Measurements from ENCODE around the gene THADA. TPM values are rescaled to one million over a fixed set of nuclear protein-coding genes. Genes with fewer than 3 reads are reported as not detected.

THADA gene
- total RNA-seq, 1 donor from 2014 or later = 19.4 TPM

DNA sequence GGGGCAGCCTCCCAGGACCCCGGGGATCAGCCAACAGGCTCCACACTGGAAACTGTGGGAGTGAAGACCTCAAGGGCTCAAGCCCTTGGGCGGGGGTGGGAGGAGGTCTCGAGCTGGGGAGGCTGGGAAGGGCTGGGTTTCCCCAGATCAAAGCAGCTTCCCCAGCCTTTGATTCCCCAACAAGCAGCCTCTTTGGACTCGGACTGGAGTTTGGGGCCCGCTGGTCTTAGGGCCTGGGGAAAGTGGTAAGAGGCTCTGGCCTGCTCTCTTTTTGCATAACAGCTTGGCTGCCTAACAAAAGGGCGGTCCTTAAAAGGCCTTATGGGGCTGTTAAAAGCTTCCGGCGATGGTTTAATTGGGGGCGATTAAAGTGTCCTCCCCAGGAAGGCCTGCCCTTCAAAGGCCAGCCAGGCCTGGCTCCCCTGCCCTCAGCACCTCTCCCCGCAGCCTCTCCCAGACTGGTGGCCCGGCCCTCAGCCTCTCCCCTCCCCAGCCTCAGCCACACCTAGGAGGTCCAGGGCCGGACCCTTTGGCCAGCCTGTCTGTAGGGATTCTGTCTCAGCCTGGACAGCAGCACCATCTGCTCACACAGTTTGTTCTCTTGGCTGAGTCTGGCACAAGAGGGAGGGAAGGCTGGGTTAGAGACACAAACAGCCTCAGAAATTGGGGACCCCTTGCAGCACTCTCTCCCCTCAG is 409.0 kb downstream of the THADA start:
- DNase-seq (ENCODE audit: low spot score) = no peak
- Mint-ChIP-seq H3K4me1 (ENCODE audit: unreplicated experiment) (peaks cover 8% of the 10 kb centered on the region), H3K4me3 (ENCODE audit: unreplicated experiment) (no peak overlapping the region), H3K27me3 (ENCODE audit: unreplicated experiment) (peaks cover 17% of the 10 kb centered on the region), H3K36me3 (ENCODE audit: low read depth, unreplicated experiment) (no peaks in the 10 kb centered on the region), H3K9me3 (ENCODE audit: unreplicated experiment) (no peaks in the 10 kb centered on the region), H3K27ac (ENCODE audit: unreplicated experiment) (no peak overlapping the region)
- no peak for TF ChIP-seq CTCF (IDR thresholded peaks at IDR 0.05; ENCODE audit: unreplicated experiment)

DNA sequence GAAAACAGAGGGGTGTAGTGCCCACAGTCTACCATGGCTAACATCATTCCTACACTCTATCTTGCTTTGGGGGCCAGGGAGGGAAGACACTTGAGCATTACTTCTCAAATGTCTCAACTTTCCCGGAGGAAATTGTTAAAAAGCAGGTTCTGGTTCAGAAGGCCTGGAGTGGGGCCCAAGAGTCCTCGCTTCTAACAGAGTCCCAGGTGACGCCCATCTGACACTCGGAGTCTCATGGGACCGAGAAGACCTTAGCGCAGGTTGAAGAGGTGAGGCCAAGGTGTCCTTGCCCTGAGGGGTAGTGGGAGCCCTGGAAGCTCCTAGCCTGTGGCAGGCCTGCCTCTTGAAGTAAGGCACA is 409.5 kb downstream of the THADA start:
- peaks cover 8% of the 10 kb centered on the region for H3K4me1 Mint-ChIP-seq (ENCODE audit: unreplicated experiment)
- H3K9me3 Mint-ChIP-seq (ENCODE audit: unreplicated experiment) = no peaks in the 10 kb centered on the region
- no peaks in the 10 kb centered on the region for H3K36me3 Mint-ChIP-seq (ENCODE audit: low read depth, unreplicated experiment)
- H3K27me3 Mint-ChIP-seq (ENCODE audit: unreplicated experiment) = peaks cover 20% of the 10 kb centered on the region
- no peak for DNase-seq (ENCODE audit: low spot score)
- TF ChIP-seq CTCF (IDR thresholded peaks at IDR 0.05; ENCODE audit: unreplicated experiment) = no peak
- H3K4me3 Mint-ChIP-seq (ENCODE audit: unreplicated experiment) = no peak overlapping the region
- H3K27ac Mint-ChIP-seq (ENCODE audit: unreplicated experiment) = no peak overlapping the region

DNA sequence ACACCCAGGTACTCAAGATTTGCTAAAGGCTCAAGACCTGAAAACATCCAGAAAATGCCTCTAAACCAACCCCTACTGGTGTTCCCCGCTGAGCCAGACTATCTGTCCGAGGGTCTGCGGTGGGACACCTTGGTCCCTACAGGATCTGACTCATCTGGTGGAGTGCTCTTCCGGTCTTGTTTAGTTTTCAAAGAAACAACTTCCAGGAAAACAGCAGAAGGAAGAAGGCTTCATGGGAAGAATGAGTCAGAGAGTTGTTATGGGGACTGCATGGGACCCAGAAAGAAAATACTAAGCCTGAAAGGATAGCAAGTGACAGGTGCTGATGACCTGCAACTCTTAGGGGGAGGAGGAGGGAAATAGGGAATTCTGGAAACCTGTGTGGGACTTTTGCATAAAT is 410.7 kb downstream of the THADA start:
- H3K27me3 Mint-ChIP-seq (ENCODE audit: unreplicated experiment) = peaks cover 21% of the 10 kb centered on the region
- no peak overlapping the region for H3K27ac Mint-ChIP-seq (ENCODE audit: unreplicated experiment)
- H3K4me3 Mint-ChIP-seq (ENCODE audit: unreplicated experiment) = no peak overlapping the region
- peaks cover 8% of the 10 kb centered on the region for H3K4me1 Mint-ChIP-seq (ENCODE audit: unreplicated experiment)
- no peaks in the 10 kb centered on the region for H3K9me3 Mint-ChIP-seq (ENCODE audit: unreplicated experiment)
- no peak for DNase-seq (ENCODE audit: low spot score)
- TF ChIP-seq CTCF (IDR thresholded peaks at IDR 0.05; ENCODE audit: unreplicated experiment) = no peak
- no peaks in the 10 kb centered on the region for H3K36me3 Mint-ChIP-seq (ENCODE audit: low read depth, unreplicated experiment)

- H3K36me3 Mint-ChIP-seq (ENCODE audit: low read depth, unreplicated experiment) = no peaks in the 10 kb centered on the region
- H3K4me1 Mint-ChIP-seq (ENCODE audit: unreplicated experiment) = peaks cover 8% of the 10 kb centered on the region
- H3K27me3 Mint-ChIP-seq (ENCODE audit: unreplicated experiment) = peaks cover 21% of the 10 kb centered on the region
- TF ChIP-seq CTCF (IDR thresholded peaks at IDR 0.05; ENCODE audit: unreplicated experiment) = no peak
- no peak overlapping the region for H3K27ac Mint-ChIP-seq (ENCODE audit: unreplicated experiment)
- no peak for DNase-seq (ENCODE audit: low spot score)
- no peak overlapping the region for H3K4me3 Mint-ChIP-seq (ENCODE audit: unreplicated experiment)
- no peaks in the 10 kb centered on the region for H3K9me3 Mint-ChIP-seq (ENCODE audit: unreplicated experiment)
Observed at GRCh38 chr2:43184339-43184895, 411.4 kb downstream of the THADA start.

- no peak overlapping the region for H3K4me3 Mint-ChIP-seq (ENCODE audit: unreplicated experiment)
- DNase-seq (ENCODE audit: low spot score) = no peak
- H3K27ac Mint-ChIP-seq (ENCODE audit: unreplicated experiment) = no peak overlapping the region
- H3K27me3 Mint-ChIP-seq (ENCODE audit: unreplicated experiment) = peaks cover 16% of the 10 kb centered on the region
- H3K36me3 Mint-ChIP-seq (ENCODE audit: low read depth, unreplicated experiment) = no peaks in the 10 kb centered on the region
- H3K4me1 Mint-ChIP-seq (ENCODE audit: unreplicated experiment) = peaks cover 12% of the 10 kb centered on the region
- no peak for TF ChIP-seq CTCF (IDR thresholded peaks at IDR 0.05; ENCODE audit: unreplicated experiment)
- no peaks in the 10 kb centered on the region for H3K9me3 Mint-ChIP-seq (ENCODE audit: unreplicated experiment)
Observed at GRCh38 chr2:43183743-43184142, 412.1 kb downstream of the THADA start.
